ENCODE measurements around the gene SESN1. TPM values are rescaled to one million over a fixed set of nuclear protein-coding genes. Genes with fewer than 3 reads are reported as not detected.

The SESN1 gene
- total RNA-seq, 4 donors from 2014 or later = 32.3 to 104 (median 70.7) TPM

DNA sequence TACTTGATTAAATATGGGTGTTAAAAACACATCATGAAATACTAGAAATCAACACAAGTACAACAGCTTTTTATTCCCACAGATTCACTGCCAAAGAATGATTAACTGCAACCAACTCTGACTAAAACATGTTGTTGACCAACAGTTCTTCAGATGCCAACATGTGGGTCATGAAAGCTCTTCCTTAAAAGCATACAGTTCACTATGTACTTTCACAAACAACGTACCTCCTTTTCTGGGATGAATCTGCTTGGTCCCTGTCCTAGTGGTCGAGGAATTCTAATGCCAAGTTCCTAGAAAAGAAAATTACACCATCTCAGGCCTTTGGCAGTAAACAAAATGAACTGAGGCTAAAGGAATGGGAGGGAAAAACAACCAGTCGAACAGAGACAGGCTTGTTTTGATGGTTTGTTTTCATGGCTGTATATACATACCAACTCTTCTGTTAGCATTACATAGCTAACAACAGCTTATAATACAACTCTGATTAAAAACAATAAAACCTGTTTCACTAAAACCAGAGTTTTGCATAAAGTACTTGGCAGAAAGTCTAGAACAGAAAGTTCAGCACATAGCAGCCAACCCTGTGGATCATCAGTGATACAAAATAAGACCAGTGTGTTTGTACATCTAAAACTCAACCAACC, 92.5 kb downstream of the SESN1 start:
- TF ChIP-seq CTCF (IDR thresholded peaks at IDR 0.05) (peak in 2 of 4 experiments; percentile 14 to 18), POLR2A (IDR thresholded peaks at IDR 0.05) (peak in 1 of 2 donors; percentile 40)
- no peaks in the 10 kb centered on the region for H3K27me3 ChIP-seq
- no peaks in the 10 kb centered on the region for H3K36me3 ChIP-seq
- peak overlapping the region in 1 of 2 donors; percentile 1 for H3K4me3 ChIP-seq
- peaks cover 0 to 18% of the 10 kb centered on the region in 2 donors for H3K4me1 ChIP-seq
- H3K9me3 ChIP-seq = no peaks in the 10 kb centered on the region
- intact Hi-C loops (cut with DNase I; ENCODE audit: low total_unique reads) = loop anchor here (10.0 kb wide), 1 partner anchor 47 kb away; no protein-coding TSS in a partner anchor
- peak in 1 of 2 donors; percentile 54 for DNase-seq
- H3K27ac ChIP-seq = peak overlapping the region; percentile 96 to 97

- no peaks in the 10 kb centered on the region for H3K36me3 ChIP-seq
- no peak for DNase-seq
- no peaks in the 10 kb centered on the region for H3K27me3 ChIP-seq
- intact Hi-C loops (cut with DNase I; ENCODE audit: low total_unique reads) = loop anchor here (10.0 kb wide), 1 partner anchor 47 kb away; no protein-coding TSS in a partner anchor
- no peak for TF ChIP-seq CTCF (IDR thresholded peaks at IDR 0.05)
- TF ChIP-seq POLR2A (IDR thresholded peaks at IDR 0.05) = no peak
- peak overlapping the region; percentile 96 to 97 for H3K27ac ChIP-seq
- no peaks in the 10 kb centered on the region for H3K9me3 ChIP-seq
- H3K4me1 ChIP-seq = peaks cover 0 to 18% of the 10 kb centered on the region in 2 donors
- H3K4me3 ChIP-seq = peak overlapping the region in 1 of 2 donors; percentile 1
Measured at GRCh38 chr6:109001291-109001894, 93.3 kb downstream of the SESN1 start.

DNA sequence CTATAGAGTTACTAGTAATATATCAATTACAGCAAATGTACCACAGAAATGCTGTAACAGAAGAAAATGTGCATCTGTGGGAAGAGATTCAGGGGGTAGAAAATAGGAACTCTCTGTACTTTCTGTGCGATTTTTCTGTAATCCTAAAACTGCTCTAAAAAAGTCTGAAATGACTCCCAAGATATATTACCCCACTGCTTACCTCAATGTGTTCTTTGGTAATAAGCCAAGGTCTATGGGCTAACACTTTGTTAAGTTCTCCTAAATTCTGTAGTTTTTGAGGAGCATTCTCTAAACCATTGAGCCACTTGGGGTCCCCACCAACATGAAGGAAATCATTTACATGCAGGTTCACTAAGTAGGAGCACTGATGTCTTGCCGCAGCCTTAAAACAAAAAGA, 94.4 kb downstream of the SESN1 start:
- no peak for DNase-seq
- peak overlapping the region; percentile 10 to 97 for H3K27ac ChIP-seq
- TF ChIP-seq POLR2A (IDR thresholded peaks at IDR 0.05) (no peak), CTCF (IDR thresholded peaks at IDR 0.05) (no peak)
- H3K4me1 ChIP-seq = peaks cover 0 to 18% of the 10 kb centered on the region in 2 donors
- no peaks in the 10 kb centered on the region for H3K36me3 ChIP-seq
- intact Hi-C loops (cut with DNase I; ENCODE audit: low total_unique reads) = loop anchor here (10.0 kb wide), 1 partner anchor 45 kb away; no protein-coding TSS in a partner anchor
- H3K27me3 ChIP-seq = no peaks in the 10 kb centered on the region
- H3K9me3 ChIP-seq = no peaks in the 10 kb centered on the region
- H3K4me3 ChIP-seq = no peak overlapping the region

- no peak for DNase-seq
- peak overlapping the region in 1 of 2 donors; percentile 97 for H3K27ac ChIP-seq
- H3K4me3 ChIP-seq = no peak overlapping the region
- intact Hi-C loops (cut with DNase I; ENCODE audit: low total_unique reads) = no loop called here
- no peaks in the 10 kb centered on the region for H3K27me3 ChIP-seq
- peaks cover 0 to 18% of the 10 kb centered on the region in 2 donors for H3K4me1 ChIP-seq
- no peaks in the 10 kb centered on the region for H3K36me3 ChIP-seq
- no peaks in the 10 kb centered on the region for H3K9me3 ChIP-seq
- TF ChIP-seq POLR2A (IDR thresholded peaks at IDR 0.05) (no peak), CTCF (IDR thresholded peaks at IDR 0.05) (no peak)
Measured at GRCh38 chr6:108999428-108999827, 95.2 kb downstream of the SESN1 start.

GRCh38 chr6:108998485-108998884, 96.2 kb downstream of the SESN1 start:
- no peaks in the 10 kb centered on the region for H3K27me3 ChIP-seq
- H3K27ac ChIP-seq = no peak overlapping the region
- no peaks in the 10 kb centered on the region for H3K9me3 ChIP-seq
- H3K36me3 ChIP-seq = no peaks in the 10 kb centered on the region
- no peak for DNase-seq
- no peak overlapping the region for H3K4me3 ChIP-seq
- intact Hi-C loops (cut with DNase I; ENCODE audit: low total_unique reads) = no loop called here
- peaks cover 0 to 18% of the 10 kb centered on the region in 2 donors for H3K4me1 ChIP-seq
- no peak for TF ChIP-seq CTCF (IDR thresholded peaks at IDR 0.05)
- TF ChIP-seq POLR2A (IDR thresholded peaks at IDR 0.05) = no peak
